Fibroblast of peridontal ligament (primary cell): Measurements from ENCODE around the gene TSC2.
"Not testable (repeated sequence)": the region's sequence is repeated elsewhere in the genome, so short reads cannot be mapped to it uniquely, and the experiment has no call there.

Source experiments
- DNase-seq: peaks from one replicate; pipeline ENCODE4 v3.0.0-alpha.2; 2010; ENCODE audit errors: extremely low read depth

TSC2 gene

GRCh38 chr16:2031081-2031577 is 16.7 kb upstream of the TSC2 start:
- no peak for DNase-seq

- no peak for DNase-seq
These were observed 15.3 kb upstream of the TSC2 start for GRCh38 chr16:2032285-2033056.

DNA sequence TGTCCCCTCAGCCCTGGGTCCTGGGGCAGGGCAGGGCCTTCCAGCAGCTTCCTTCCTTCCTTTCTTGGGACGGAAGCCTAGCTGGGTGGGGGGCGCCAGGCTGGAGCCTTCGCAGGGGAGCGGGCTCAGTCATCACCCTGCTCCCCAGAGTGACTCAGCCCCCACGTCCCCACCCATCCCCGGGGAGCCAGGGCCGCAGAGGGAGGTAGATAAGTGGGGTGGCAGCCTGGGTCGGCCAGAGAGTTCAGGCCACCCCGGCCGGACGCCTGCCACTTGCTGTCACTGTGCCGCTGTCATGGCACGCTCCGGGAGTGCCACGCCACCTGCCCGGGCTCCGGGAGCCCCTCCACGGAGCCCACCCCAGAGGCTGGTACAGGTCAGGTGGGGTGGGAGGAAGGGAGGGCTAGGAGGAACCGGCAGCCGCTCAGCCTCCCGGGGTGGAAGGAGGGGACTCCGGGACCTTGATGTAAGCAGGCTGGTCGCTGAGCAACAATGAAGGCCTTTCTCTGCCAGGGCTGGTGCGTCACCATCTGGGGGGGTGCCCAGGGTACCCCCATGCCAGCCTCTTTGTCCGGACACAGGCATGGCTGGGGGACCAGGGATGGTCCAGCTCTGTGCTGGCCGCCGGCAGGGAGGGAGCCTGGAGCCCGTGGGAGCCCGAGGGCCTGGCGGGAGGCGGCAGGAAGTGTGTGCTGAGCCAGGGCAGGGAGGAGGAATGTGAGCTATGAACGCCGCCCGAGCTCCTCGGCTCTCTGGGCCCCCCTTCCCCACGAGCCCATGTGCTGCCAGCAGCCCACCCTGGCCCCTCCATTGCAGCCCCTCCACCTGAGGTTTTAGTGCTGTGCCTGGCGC is 14.5 kb upstream of the TSC2 start:
- DNase-seq: peak; percentile 56

GRCh38 chr16:2033909-2034695 is 13.7 kb upstream of the TSC2 start:
- DNase-seq: not testable (repeated sequence)

- no peak for DNase-seq
These were observed 12.9 kb upstream of the TSC2 start for GRCh38 chr16:2034696-2035430.

- DNase-seq: peak; percentile 82
These were observed 12.2 kb upstream of the TSC2 start for GRCh38 chr16:2035431-2036199.

GRCh38 chr16:2036200-2036966 is 11.4 kb upstream of the TSC2 start:
- DNase-seq: no peak

- DNase-seq: no peak
These were observed 10.7 kb upstream of the TSC2 start for GRCh38 chr16:2037115-2037514.

- DNase-seq: no peak
These were observed 10.0 kb upstream of the TSC2 start for GRCh38 chr16:2037647-2038381.

DNA sequence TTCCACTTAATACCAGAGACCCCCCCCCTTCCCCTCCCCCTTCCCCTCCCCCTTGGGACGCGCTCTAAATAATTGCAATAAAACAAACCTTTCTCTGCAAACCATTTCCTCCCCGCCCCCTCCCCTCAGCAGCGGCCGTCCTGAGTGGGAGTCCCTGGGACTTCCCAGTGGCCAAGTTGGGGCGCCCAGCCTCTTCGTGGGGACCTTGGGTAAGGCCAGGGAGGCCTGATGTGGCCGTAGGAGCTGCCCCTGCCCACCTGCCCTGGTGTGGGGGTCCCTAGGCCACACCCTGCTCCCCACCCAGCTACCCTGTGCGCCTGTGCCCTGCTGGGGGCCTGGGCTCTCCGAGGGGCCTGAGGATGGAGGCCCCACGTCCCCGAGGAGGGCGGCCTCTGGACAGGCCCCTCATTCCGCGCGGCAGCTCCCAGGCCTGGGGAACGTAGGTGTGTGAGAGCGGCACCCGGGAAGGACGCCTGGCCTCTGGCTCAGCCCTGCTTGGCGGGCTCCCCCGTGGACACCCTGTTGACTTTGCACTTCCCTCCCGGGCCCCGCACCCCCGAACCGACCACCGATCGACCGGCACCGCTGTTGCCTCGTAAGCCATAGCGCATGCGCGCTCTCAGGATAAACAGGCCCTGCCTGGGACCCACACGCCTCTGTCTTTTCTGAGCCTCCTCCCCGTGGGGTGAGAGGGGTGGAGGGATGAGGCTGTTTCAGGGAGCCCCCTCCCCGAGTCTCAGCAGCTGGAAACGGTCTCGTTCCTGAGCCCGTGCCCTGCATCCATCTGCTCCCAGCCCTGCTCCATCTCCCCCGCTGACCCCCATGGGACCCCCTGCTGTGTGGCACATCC is 9.2 kb upstream of the TSC2 start:
- DNase-seq: no peak

DNA sequence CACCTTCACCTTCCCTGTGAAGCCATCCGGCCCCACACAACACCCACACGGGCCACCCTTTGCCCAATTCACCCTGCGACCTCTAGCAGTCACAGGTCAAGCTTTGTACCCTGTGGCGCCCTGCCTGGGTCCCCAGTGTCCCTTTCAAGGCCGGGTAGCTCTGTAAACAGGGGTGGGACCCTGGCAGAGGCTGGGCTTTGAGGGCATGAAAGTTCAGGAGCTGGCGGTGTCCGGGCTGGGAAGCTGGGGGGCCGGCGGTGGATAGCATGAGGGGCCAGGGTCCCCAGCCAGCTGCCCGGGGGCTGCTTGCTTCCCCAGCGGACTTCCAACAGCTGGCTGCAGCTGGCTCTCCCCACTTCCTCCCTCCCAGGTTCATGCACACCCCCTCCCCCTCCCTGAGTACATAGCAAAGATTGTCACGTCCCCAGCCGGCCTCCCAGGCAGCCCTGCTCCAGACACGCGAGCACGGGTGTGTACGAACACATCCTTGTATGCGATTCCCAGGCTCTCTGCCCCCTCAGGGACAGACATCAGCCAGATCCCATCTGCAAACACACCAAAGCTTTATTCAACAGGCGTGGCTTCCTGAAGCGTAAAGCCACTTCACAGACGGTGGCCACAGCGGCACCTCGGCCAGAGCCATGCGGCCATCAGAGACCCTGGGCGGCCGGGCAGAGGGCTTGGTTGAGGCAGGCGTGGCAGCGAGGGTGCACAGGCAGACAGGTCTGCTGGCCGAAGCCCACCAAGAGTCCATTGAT is 8.3 kb upstream of the TSC2 start:
- peak; percentile 73 for DNase-seq

- DNase-seq: no peak
These were observed 7.6 kb upstream of the TSC2 start for GRCh38 chr16:2040041-2040786.

GRCh38 chr16:2040787-2041522 is 6.8 kb upstream of the TSC2 start:
- no peak for DNase-seq

DNA sequence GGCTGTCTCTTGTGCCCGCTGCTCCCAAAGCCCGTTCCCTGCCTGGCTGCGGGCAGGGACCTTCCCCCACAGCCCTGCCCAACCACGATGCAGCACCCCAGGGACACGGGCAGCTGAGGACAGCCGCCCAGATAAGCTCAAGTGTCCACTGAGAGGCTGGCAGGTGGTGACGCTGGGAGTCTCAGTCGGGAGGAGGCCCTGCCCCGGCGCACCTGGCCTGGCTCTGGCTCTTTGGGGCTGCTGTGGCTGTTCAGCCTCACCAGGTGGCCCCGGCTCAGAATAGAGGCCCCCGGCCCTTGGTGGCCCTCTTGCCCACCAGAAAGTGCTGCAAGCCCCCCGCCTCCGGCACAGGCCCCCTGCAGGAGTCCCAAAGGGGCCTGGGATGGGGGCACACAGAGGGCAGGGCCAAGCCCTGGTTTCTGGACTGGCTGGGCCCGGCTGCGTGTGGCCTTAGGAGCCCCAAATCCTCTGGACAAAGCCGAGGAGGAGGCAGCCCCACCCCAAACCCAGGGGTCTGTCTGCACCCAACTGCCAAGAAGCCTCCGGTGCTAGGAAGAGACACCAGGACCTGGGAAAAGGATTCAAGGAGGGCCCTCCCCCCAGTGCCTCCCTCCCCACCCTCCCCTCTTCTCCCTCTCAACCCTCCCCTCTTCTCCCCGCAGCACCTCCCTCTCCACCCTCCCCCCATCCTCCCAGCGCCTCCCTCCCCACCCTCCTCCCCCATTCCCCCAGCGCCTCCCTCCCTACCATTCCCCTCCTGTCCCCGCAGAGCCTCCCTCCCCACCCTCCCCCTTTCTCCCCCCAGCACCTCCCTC is 5.4 kb upstream of the TSC2 start:
- DNase-seq: no peak
